HepG2 (cell line): ENCODE results near the gene CDC42EP1. TPM values are rescaled to one million over a fixed set of nuclear protein-coding genes. Genes with fewer than 3 reads are reported as not detected.

Experiments
- AGO2 ChIP-seq: fragments of 200-400 bp; formaldehyde crosslinking; optimal IDR thresholded peaks from 2 replicates; pipeline ENCODE3; 2017; ENCODE audit warnings: mild to moderate bottlenecking, low read depth, low read length, moderate library complexity
- AHDC1 ChIP-seq: sonication (generic); formaldehyde crosslinking; IDR thresholded peaks from 2 replicates; pipeline ENCODE4 v1.5.1; 2020; ENCODE audit warnings: mild to moderate bottlenecking, missing genetic modification reagents, borderline replicate concordance
- FOXJ3 ChIP-seq: sonication (generic); formaldehyde crosslinking; IDR thresholded peaks from 2 replicates; pipeline ENCODE4 v1.4.0; 2020; ENCODE audit warnings: missing genetic modification reagents, mild to moderate bottlenecking, borderline replicate concordance
- GPN1 ChIP-seq: sonication (generic); formaldehyde crosslinking; IDR thresholded peaks from 2 replicates; pipeline ENCODE4 v1.5.1; 2020; ENCODE audit warnings: missing genetic modification reagents, borderline replicate concordance
- JARID2 ChIP-seq: sonication (generic); formaldehyde crosslinking; IDR thresholded peaks from 2 replicates; pipeline ENCODE4 v1.8.1; 2023; ENCODE audit warnings: missing genetic modification reagents, inconsistent platforms; ENCODE audit not compliant: insufficient replicate concordance
- JDP2 ChIP-seq: sonication (generic); formaldehyde crosslinking; IDR thresholded peaks from 2 replicates; pipeline ENCODE4 v1.8.1; 2022; ENCODE audit warnings: missing genetic modification reagents, borderline replicate concordance
- KDM1A ChIP-seq: IDR thresholded peaks from 2 replicates; pipeline ENCODE4 v1.6.1; 2016; ENCODE audit warnings: missing compliant biosample characterization
- LCORL ChIP-seq, 2 experiments: fragments of 450-650 bp in 1 of 2; sonication (generic) in 1 of 2; formaldehyde crosslinking in 1 of 2; IDR thresholded peaks; 2 replicates each; pipeline versions ENCODE4 v1.5.0 to v1.6.1; 2017 to 2020; ENCODE audit warnings: antibody characterized with exemption in 1 of 2, missing genetic modification reagents in 1 of 2
- MTERF4 ChIP-seq: sonication (generic); formaldehyde crosslinking; IDR thresholded peaks from 2 replicates; pipeline ENCODE4 v1.8.0; 2023; ENCODE audit warnings: mild to moderate bottlenecking, missing genetic modification reagents
- POGK ChIP-seq: sonication (generic); formaldehyde crosslinking; conservative IDR thresholded peaks from 2 replicates; pipeline ENCODE4 v1.8.0; 2022; ENCODE audit warnings: mild to moderate bottlenecking, moderate library complexity, missing genetic modification reagents
- ZBTB25 ChIP-seq: IDR thresholded peaks from 2 replicates; pipeline ENCODE4 v1.6.1; 2018; ENCODE audit warnings: missing genetic modification reagents
- ZBTB26 ChIP-seq: IDR thresholded peaks from 2 replicates; pipeline ENCODE4 v1.6.1; 2016; ENCODE audit warnings: missing compliant biosample characterization, missing genetic modification reagents, borderline replicate concordance
- ZNF207 ChIP-seq: fragments of 450-650 bp; IDR thresholded peaks from 2 replicates; pipeline ENCODE4 v1.6.1; 2016; ENCODE audit warnings: antibody characterized with exemption, borderline replicate concordance
- ZNF503 ChIP-seq: sonication (generic); formaldehyde crosslinking; IDR thresholded peaks from 2 replicates; pipeline ENCODE4 v1.4.0; 2020; ENCODE audit warnings: missing genetic modification reagents
- polyA plus RNA-seq, 8 experiments: library from polyadenylated mRNA; depleted of rRNA in 3 of 8; stranded (reverse) in 7 of 8; unstranded in 1 of 8; fragments of >200 nt; fragmentation: Illumina TruSeq in 4 of 8; extraction: Trizol in 4 of 8; gene quantifications; 2 replicates each; pipeline versions ENCODE4 v1.2.1 to v1.2.3, GENCODE V29; 2011 to 2016; ENCODE audit warnings: low read depth in 4 of 8, missing spikeins in 1 of 8, mixed read lengths in 1 of 8; ENCODE audit not compliant: insufficient read depth in 1 of 8
- total RNA-seq, 5 experiments: library from RNA; depleted of rRNA; stranded (reverse); fragments of >200 nt; fragmentation: Illumina TruSeq; extraction: Trizol; gene quantifications; 2 replicates each; pipeline ENCODE4 v1.2.3, GENCODE V29; 2016; ENCODE audit warnings: low read depth in 1 of 5

CDC42EP1 gene
- total and polyA plus RNA-seq, 2 of the 13 experiments (the other 11 are each of a cell fraction or from before 2014, with no cell fraction given), result 17.1 to 29.5 TPM

- TF ChIP-seq FOXJ3 (CRISPR knock-in tag) (no peak), ZBTB26 (CRISPR knock-in tag) (no peak), LCORL (IDR thresholded peaks at IDR 0.05) (no peak), LCORL (CRISPR knock-in tag; IDR thresholded peaks at IDR 0.05) (peak; percentile 83), ZNF207 (no peak), AHDC1 (0 out of 2 replicates have a peak, but pooled peaks have one; percentile 51), JDP2 (CRISPR knock-in tag) (no peak), AGO2 (peak; percentile 80), ZBTB25 (CRISPR knock-in tag) (peak; percentile 69), KDM1A (CRISPR knock-in tag) (no peak), GPN1 (no peak), POGK (CRISPR knock-in tag) (peak; percentile 50; the same call in 1 of the 2 replicates), JARID2 (no peak), MTERF4 (CRISPR knock-in tag) (no peak), ZNF503 (CRISPR knock-in tag) (peak; percentile 82; the same call in 1 of the 2 replicates)
Observed at GRCh38 chr22:37569009-37569920, 9.0 kb downstream of the CDC42EP1 start (continued).
